ENCODE data around the gene ARVCF. TPM values are rescaled to one million over a fixed set of nuclear protein-coding genes. Genes with fewer than 3 reads are reported as not detected.

The ARVCF gene
- total and polyA plus RNA-seq, 2 experiments from 2014 or later = 1.1 to 4.0 TPM

GRCh38 chr22:19991395-19991644 is 25.3 kb downstream of the ARVCF start:
- in situ Hi-C loops (cut with MboI) = loop anchor here (25.0 kb wide), 1 partner anchor 296 kb away; no protein-coding TSS in a partner anchor
- Histone ChIP-seq H2AFZ (no peak overlapping the region), H4K20me1 (ENCODE audit: insufficient read depth) (no peaks in the 10 kb centered on the region), H3K9ac (no peak overlapping the region), H3F3A (ENCODE audit: insufficient read depth) (no peaks in the 10 kb centered on the region), H3K4me2 (ENCODE audit: unreplicated experiment) (no peak overlapping the region), H3K36me3 (ENCODE audit: low read depth) (no peaks in the 10 kb centered on the region), H3K4me3 (no peak overlapping the region), H3K27ac (no peak overlapping the region), H3K9me2 (ENCODE audit: insufficient read depth) (no peaks in the 10 kb centered on the region), H3K79me2 (ENCODE audit: insufficient read depth) (no peaks in the 10 kb centered on the region), H3K4me1 (ENCODE audit: insufficient read depth) (no peaks in the 10 kb centered on the region), H3K27me3 (replicated peaks; ENCODE audit: insufficient read depth) (no peaks in the 10 kb centered on the region), H3K9me3 (ENCODE audit: low read depth) (no peaks in the 10 kb centered on the region)
- TF ChIP-seq EZH2 (IDR thresholded peaks at IDR 0.05; ENCODE audit: insufficient read depth, poor library complexity, severe bottlenecking) (no peak), EZH2phosphoT487 (IDR thresholded peaks at IDR 0.05; ENCODE audit: insufficient read depth, low read depth) (no peak)
- no peak for DNase-seq

GRCh38 chr22:19990609-19991394 is 25.8 kb downstream of the ARVCF start:
- Histone ChIP-seq H3K27me3 (replicated peaks; ENCODE audit: insufficient read depth) (no peaks in the 10 kb centered on the region), H3K4me3 (no peak overlapping the region), H2AFZ (no peak overlapping the region), H3K9me3 (ENCODE audit: low read depth) (no peaks in the 10 kb centered on the region), H3K9me2 (ENCODE audit: insufficient read depth) (no peaks in the 10 kb centered on the region), H4K20me1 (ENCODE audit: insufficient read depth) (no peaks in the 10 kb centered on the region), H3K27ac (no peak overlapping the region), H3K4me1 (ENCODE audit: insufficient read depth) (no peaks in the 10 kb centered on the region), H3K36me3 (ENCODE audit: low read depth) (no peaks in the 10 kb centered on the region), H3K4me2 (ENCODE audit: unreplicated experiment) (no peak overlapping the region), H3K9ac (no peak overlapping the region), H3K79me2 (ENCODE audit: insufficient read depth) (no peaks in the 10 kb centered on the region), H3F3A (ENCODE audit: insufficient read depth) (no peaks in the 10 kb centered on the region)
- TF ChIP-seq EZH2phosphoT487 (IDR thresholded peaks at IDR 0.05; ENCODE audit: insufficient read depth, low read depth) (no peak), EZH2 (IDR thresholded peaks at IDR 0.05; ENCODE audit: insufficient read depth, poor library complexity, severe bottlenecking) (no peak)
- WGBS, 2 experiments (ENCODE audit: low coverage in 1 of 2, low lambda C conversion rate in 2 of 2, missing lambda C conversion rate in 2 of 2) = 83 to 86% methylated on average over 17 to 20 of the region's 20 CpGs
- DNase-seq = no peak
- in situ Hi-C loops (cut with MboI) = loop anchor here (25.0 kb wide), 1 partner anchor 296 kb away; no protein-coding TSS in a partner anchor

- no peak for DNase-seq
- no peak overlapping the region for H2AFZ ChIP-seq
- no peak overlapping the region for H3K4me2 ChIP-seq (ENCODE audit: unreplicated experiment)
- no peaks in the 10 kb centered on the region for H4K20me1 ChIP-seq (ENCODE audit: insufficient read depth)
- no peak for TF ChIP-seq EZH2 (IDR thresholded peaks at IDR 0.05; ENCODE audit: insufficient read depth, poor library complexity, severe bottlenecking)
- TF ChIP-seq EZH2phosphoT487 (IDR thresholded peaks at IDR 0.05; ENCODE audit: insufficient read depth, low read depth) = no peak
- in situ Hi-C loops (cut with MboI) = loop anchor here (25.0 kb wide), 1 partner anchor 297 kb away; no protein-coding TSS in a partner anchor
- H3K27me3 ChIP-seq (replicated peaks; ENCODE audit: insufficient read depth) = no peaks in the 10 kb centered on the region
- no peaks in the 10 kb centered on the region for H3K36me3 ChIP-seq (ENCODE audit: low read depth)
- H3K79me2 ChIP-seq (ENCODE audit: insufficient read depth) = no peaks in the 10 kb centered on the region
- no peak overlapping the region for H3K4me3 ChIP-seq
- no peaks in the 10 kb centered on the region for H3K4me1 ChIP-seq (ENCODE audit: insufficient read depth)
- 68 to 71% methylated on average over 2 of the region's 2 CpGs for WGBS, 2 experiments (ENCODE audit: low coverage in 1 of 2, low lambda C conversion rate in 2 of 2, missing lambda C conversion rate in 2 of 2)
- no peak overlapping the region for H3K9ac ChIP-seq
- no peaks in the 10 kb centered on the region for H3K9me2 ChIP-seq (ENCODE audit: insufficient read depth)
- H3K9me3 ChIP-seq (ENCODE audit: low read depth) = no peaks in the 10 kb centered on the region
- H3F3A ChIP-seq (ENCODE audit: insufficient read depth) = no peaks in the 10 kb centered on the region
- H3K27ac ChIP-seq = no peak overlapping the region
Measured at GRCh38 chr22:19990188-19990587, 26.4 kb downstream of the ARVCF start.

GRCh38 chr22:19989725-19990067 is 26.9 kb downstream of the ARVCF start:
- in situ Hi-C loops (cut with MboI) = loop anchor here (25.0 kb wide), 1 partner anchor 298 kb away; no protein-coding TSS in a partner anchor
- no peak for TF ChIP-seq EZH2phosphoT487 (IDR thresholded peaks at IDR 0.05; ENCODE audit: insufficient read depth, low read depth)
- no peak for TF ChIP-seq EZH2 (IDR thresholded peaks at IDR 0.05; ENCODE audit: insufficient read depth, poor library complexity, severe bottlenecking)
- Histone ChIP-seq H3K27me3 (replicated peaks; ENCODE audit: insufficient read depth) (no peaks in the 10 kb centered on the region), H3K9ac (no peak overlapping the region), H3K9me2 (ENCODE audit: insufficient read depth) (no peaks in the 10 kb centered on the region), H3K27ac (no peak overlapping the region), H2AFZ (no peak overlapping the region), H3K36me3 (ENCODE audit: low read depth) (no peaks in the 10 kb centered on the region), H3K79me2 (ENCODE audit: insufficient read depth) (no peaks in the 10 kb centered on the region), H3F3A (ENCODE audit: insufficient read depth) (no peaks in the 10 kb centered on the region), H4K20me1 (ENCODE audit: insufficient read depth) (no peaks in the 10 kb centered on the region), H3K4me3 (no peak overlapping the region), H3K4me2 (ENCODE audit: unreplicated experiment) (no peak overlapping the region), H3K9me3 (ENCODE audit: low read depth) (no peaks in the 10 kb centered on the region), H3K4me1 (ENCODE audit: insufficient read depth) (no peaks in the 10 kb centered on the region)
- WGBS, 2 experiments (ENCODE audit: low coverage in 1 of 2, low lambda C conversion rate in 2 of 2, missing lambda C conversion rate in 2 of 2) = 67 to 73% methylated on average over 3 of the region's 3 CpGs
- no peak for DNase-seq
